Bronchial epithelial cell (primary cell): ENCODE data around the gene SGPL1. TPM values are rescaled to one million over a fixed set of nuclear protein-coding genes. Genes with fewer than 3 reads are reported as not detected.
A peak's percentile ranks its signal among the peaks of the same experiment; 100 is the strongest.

Source experiments
- DNase-seq: peaks from one replicate; pipeline ENCODE4 v3.0.0-alpha.2; 2010; ENCODE audit warnings: low read depth
- FAIRE-seq: peaks from 2 replicates; lab custom pipeline; 2011; peaks lifted over from hg19 to GRCh38; lab: Jason Lieb, UNC
- H3K27me3 ChIP-seq: 2 replicates; pipeline ENCODE4 v1.5.1; 2011; ENCODE audit warnings: low read length; ENCODE audit not compliant: control insufficient read depth, insufficient read depth
- H3K36me3 ChIP-seq: 2 replicates; pipeline ENCODE4 v1.5.1; 2011; ENCODE audit warnings: low read length; ENCODE audit not compliant: control insufficient read depth, insufficient read depth
- H3K4me3 ChIP-seq: 2 replicates; pipeline ENCODE4 v1.5.1; 2011; ENCODE audit warnings: mild to moderate bottlenecking, low read depth, low read length, control low read depth
- CTCF ChIP-seq: IDR thresholded peaks from 2 replicates; pipeline ENCODE4 v1.5.1; 2011; ENCODE audit warnings: mild to moderate bottlenecking, moderate library complexity, low read length, control low read depth, inconsistent platforms; ENCODE audit not compliant: insufficient read depth, severe bottlenecking
- total RNA-seq: library from RNA; depleted of rRNA; stranded (reverse); fragments of >200 nt; gene quantifications from 2 replicates; pipeline ENCODE4 v1.2.1, GENCODE V29; 2014

The SGPL1 gene
- total RNA-seq, 1 donor from 2014 or later = 82.9 TPM

- H3K36me3 ChIP-seq = no peaks in the 10 kb centered on the region
- H3K27me3 ChIP-seq = no peaks in the 10 kb centered on the region
- no peak for TF ChIP-seq CTCF
- no peak for DNase-seq
- H3K4me3 ChIP-seq = no peak overlapping the region
- no peak for FAIRE-seq
Measured at GRCh38 chr10:70810967-70811366, 4.8 kb upstream of the SGPL1 start.

DNA sequence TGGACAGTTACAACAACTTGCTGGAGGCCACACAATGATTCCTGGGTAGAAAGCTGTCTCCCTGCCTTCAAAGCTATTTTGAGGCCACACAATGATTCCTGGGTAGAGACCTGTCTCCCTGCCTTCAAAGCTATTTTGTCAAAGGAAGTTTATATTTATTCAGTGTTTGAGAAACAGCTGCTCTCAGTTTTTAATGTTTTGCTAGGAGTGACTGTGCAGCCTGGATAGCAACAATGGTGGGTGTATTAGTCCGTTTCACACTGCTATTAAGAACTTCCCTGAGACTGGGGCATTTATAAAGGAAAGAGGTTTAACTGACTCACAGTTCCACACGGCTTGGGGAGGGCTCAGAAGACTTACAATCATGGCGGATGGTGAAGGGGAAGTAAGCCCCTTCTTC is 3.9 kb upstream of the SGPL1 start:
- H3K27me3 ChIP-seq = no peaks in the 10 kb centered on the region
- FAIRE-seq (no peak), DNase-seq (no peak)
- no peak overlapping the region for H3K4me3 ChIP-seq
- H3K36me3 ChIP-seq = no peaks in the 10 kb centered on the region
- no peak for TF ChIP-seq CTCF

DNA sequence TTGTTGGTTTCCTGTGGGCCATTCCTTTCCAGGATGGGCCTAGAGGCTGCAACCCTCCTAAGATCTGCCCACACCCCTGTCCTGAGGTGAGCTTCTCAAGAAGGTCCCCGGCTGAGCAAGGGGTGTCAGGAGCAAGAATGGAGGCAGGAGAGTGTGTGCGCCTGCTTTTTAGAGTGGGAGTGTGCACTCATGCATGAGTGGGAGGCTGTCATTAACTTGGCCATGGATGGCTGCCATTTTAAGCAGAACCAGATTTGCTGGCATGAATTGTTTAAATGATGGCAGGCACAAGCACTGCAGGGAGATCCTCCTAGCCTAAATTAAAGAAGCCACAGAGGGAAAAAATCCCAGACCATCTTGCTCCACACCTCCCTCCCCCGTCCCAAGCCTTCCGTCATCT is 2.9 kb upstream of the SGPL1 start:
- FAIRE-seq = no peak
- Histone ChIP-seq H3K4me3 (no peak overlapping the region), H3K36me3 (peaks cover 1% of the 10 kb centered on the region), H3K27me3 (no peaks in the 10 kb centered on the region)
- no peak for TF ChIP-seq CTCF
- no peak for DNase-seq

DNA sequence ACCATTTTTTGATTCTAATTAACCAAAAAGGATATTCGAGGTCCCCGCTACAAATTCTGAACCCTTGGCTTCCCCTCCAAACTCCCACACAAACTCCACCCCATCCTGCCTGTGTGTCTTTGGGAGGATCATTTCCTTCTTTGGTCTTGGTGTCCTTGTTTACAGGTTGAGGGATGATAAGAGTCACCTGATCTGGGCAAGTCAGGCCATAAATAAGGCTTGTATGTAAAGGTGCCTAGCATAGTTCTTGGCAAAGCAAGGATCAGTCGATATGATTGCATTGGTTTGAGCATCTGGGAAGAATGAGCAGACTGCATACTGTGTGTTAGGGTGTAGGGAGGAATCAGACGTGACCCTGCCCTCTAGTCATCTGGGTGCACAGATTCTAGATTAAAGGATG is 1.6 kb upstream of the SGPL1 start:
- no peak for DNase-seq
- no peak for TF ChIP-seq CTCF
- no peaks in the 10 kb centered on the region for H3K27me3 ChIP-seq
- H3K4me3 ChIP-seq = no peak overlapping the region
- FAIRE-seq = no peak
- H3K36me3 ChIP-seq = peaks cover 5% of the 10 kb centered on the region

DNA sequence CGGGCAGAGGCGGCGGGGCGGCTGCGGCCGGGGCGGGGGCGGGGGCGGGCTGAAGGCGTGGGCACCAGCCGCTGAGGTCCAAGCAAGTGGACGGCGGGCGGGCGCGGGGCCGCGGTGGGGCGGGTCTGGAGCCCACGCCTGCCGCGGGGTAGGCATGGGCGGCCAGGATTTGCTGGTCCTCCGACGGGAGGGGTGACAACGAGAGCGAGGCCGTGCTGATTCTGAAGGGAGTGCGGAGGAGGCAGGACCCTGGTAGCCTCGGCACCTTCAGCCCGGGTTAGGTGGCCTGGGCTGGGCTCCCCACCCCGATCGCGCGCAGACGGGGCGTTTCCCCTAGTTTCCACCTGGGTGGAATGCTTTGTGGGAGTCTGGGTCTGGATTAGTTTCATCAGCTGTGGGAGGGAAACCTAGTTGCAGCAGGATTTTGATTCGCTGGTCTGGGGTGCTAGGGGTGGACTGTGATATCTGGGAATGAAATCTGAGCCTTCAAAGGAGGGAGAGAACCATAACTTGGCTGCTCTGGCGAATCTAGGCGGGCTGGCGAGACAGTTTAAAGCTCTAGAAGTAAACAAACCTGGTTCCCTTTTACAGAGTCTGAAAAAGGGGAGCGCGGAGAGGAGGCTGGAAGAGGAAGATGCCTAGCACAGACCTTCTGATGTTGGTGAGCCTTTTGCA is 609 bp downstream of the SGPL1 start:
- H3K4me3 ChIP-seq = peak overlapping the region; percentile 81
- DNase-seq (peak; percentile 88), FAIRE-seq (peak; percentile 98)
- TF ChIP-seq CTCF = no peak
- peaks cover 12% of the 10 kb centered on the region for H3K36me3 ChIP-seq
- H3K27me3 ChIP-seq = no peaks in the 10 kb centered on the region
